A673 (cell line): ENCODE data around the gene AKAP7.

Experiments used
- CTCF ChIP-seq: fragments of 300-800, 200-600 bp; sonication (generic); conservative IDR thresholded peaks from 2 replicates; pipeline ENCODE4 v1.5.1; 2017; ENCODE audit warnings: low read depth, mild to moderate bottlenecking, antibody characterized with exemption, low read length, moderate library complexity, mixed read lengths
- EZH2 ChIP-seq: fragments of 200-600 bp; sonication (generic); IDR thresholded peaks from 2 replicates; pipeline ENCODE4 v1.6.1; 2017; ENCODE audit warnings: borderline replicate concordance, low read depth, mild to moderate bottlenecking, mixed read lengths, antibody characterized with exemption, low read length; ENCODE audit not compliant: poor library complexity, severe bottlenecking

- TF ChIP-seq CTCF (no peak), EZH2 (no peak)
Measured at GRCh38 chr6:131146865-131147264, 11.6 kb downstream of the AKAP7 start.
